ENCODE measurements around the gene ARPC5L.

The ARPC5L gene

DNA sequence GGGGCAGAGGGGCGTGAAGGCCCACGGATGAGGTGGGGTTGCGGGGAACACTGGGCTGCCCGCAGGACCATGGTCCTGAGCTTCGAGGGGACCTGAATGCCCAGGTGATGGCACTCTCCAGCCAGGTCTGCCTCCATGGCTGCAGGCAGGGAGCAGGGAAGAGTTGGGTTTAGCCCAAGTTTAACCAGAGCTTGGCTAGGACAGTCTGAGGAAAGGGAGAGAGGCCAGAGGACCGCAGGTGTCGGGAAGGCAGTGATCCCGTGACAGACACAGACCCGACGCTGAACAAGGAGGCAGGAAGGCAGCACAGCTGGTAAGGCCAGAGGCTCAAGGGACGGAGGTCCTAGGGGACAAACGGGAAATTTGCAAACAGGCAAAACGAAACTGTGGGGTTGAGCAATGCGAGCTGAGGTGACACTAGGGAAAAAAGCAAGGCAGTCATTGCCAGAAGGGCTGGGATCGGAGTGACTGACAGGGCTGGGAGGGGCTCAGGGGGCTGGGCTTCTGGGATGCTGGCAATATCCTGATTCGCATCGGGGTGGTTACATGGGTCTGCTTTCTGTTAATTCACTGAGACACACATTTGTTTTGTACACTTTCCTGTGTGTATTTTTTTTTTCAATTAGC lies 25.0 kb downstream of the ARPC5L start:
- DNase-seq (ENCODE audit: extremely low read depth, insufficient read length) = no peak
- no peak overlapping the region for H3K4me3 ChIP-seq (replicated peaks; ENCODE audit: low read depth, low read length)
- H3K27me3 ChIP-seq (replicated peaks; ENCODE audit: control insufficient read depth, insufficient read depth, low read length) = no peaks in the 10 kb centered on the region
- peaks cover 38% of the 10 kb centered on the region for H3K36me3 ChIP-seq (ENCODE audit: control insufficient read depth, insufficient read depth, low read length)
- TF ChIP-seq, protein P1, sequence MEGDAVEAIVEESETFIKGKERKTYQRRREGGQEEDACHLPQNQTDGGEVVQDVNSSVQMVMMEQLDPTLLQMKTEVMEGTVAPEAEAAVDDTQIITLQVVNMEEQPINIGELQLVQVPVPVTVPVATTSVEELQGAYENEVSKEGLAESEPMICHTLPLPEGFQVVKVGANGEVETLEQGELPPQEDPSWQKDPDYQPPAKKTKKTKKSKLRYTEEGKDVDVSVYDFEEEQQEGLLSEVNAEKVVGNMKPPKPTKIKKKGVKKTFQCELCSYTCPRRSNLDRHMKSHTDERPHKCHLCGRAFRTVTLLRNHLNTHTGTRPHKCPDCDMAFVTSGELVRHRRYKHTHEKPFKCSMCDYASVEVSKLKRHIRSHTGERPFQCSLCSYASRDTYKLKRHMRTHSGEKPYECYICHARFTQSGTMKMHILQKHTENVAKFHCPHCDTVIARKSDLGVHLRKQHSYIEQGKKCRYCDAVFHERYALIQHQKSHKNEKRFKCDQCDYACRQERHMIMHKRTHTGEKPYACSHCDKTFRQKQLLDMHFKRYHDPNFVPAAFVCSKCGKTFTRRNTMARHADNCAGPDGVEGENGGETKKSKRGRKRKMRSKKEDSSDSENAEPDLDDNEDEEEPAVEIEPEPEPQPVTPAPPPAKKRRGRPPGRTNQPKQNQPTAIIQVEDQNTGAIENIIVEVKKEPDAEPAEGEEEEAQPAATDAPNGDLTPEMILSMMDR (IDR thresholded peaks at IDR 0.05; ENCODE audit: insufficient read depth, low read length, poor library complexity, severe bottlenecking) = no peak

DNA sequence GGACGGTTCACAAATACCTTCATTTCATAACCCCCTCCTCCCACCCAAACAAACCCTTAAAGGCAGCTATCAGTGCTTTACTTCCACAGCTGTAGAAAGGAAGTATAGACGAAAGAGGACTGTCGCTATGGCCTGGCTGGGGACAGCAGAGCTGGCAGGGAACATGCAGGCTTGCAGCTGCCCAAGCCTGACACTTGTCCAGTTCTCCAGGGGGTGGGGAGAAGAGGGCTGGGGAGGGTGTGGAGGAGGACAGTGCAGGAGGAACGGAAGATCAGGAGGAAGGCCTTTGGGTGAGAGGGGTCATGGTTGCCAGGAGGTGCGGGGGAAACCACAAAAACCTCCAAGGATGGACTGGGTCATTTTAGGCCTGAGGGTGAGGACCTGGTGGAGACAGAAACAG lies 25.9 kb downstream of the ARPC5L start:
- Histone ChIP-seq H3K36me3 (ENCODE audit: control insufficient read depth, insufficient read depth, low read length) (peaks cover 34% of the 10 kb centered on the region), H3K4me3 (replicated peaks; ENCODE audit: low read depth, low read length) (no peak overlapping the region), H3K27me3 (replicated peaks; ENCODE audit: control insufficient read depth, insufficient read depth, low read length) (no peaks in the 10 kb centered on the region)
- DNase-seq (ENCODE audit: extremely low read depth, insufficient read length) = no peak
- TF ChIP-seq, protein P1 (IDR thresholded peaks at IDR 0.05; ENCODE audit: insufficient read depth, low read length, poor library complexity, severe bottlenecking) = no peak

DNA sequence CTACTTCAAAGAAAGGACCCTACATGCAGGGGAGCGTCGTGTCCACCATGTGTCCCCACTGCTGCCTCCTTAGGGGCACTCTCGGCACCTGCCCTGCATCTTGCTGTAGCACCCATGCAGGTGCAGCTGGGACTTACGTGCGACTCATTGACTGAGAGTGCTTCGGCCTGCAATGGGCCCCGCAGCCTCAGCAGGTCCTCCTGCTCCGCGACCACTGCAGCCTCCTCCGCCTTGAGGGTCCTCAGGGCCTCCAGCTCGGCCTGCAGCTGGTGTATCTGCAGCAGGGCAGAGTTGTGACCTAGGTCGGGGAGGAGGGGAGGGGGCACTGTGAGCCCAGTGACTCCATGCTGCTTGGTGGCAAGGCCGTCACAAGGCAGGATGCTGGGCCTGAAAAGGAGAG lies 27.1 kb downstream of the ARPC5L start:
- no peak for DNase-seq (ENCODE audit: extremely low read depth, insufficient read length)
- Histone ChIP-seq H3K4me3 (replicated peaks; ENCODE audit: low read depth, low read length) (no peak overlapping the region), H3K27me3 (replicated peaks; ENCODE audit: control insufficient read depth, insufficient read depth, low read length) (no peaks in the 10 kb centered on the region), H3K36me3 (ENCODE audit: control insufficient read depth, insufficient read depth, low read length) (peaks cover 38% of the 10 kb centered on the region)
- TF ChIP-seq, protein P1 (IDR thresholded peaks at IDR 0.05; ENCODE audit: insufficient read depth, low read length, poor library complexity, severe bottlenecking) = no peak

DNA sequence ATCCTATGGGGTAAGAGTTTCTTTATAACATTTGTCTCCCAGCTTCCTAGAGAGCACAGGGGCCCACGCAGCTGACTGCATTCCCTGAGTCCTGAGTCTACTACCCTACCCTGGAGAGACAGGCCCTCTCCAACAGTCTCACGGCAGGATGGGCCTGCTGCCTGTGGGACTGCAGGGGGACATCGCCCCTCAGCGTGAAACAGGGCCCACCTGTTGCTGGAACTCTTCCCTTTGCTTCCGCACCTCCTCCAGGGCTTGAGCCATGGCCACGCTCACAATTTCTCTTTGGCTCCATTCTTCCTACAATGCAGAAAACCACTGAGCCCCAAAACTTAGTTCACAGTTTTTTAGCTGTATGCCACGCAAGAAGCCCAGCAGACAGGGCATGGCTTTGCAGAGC lies 28.2 kb downstream of the ARPC5L start:
- TF ChIP-seq, protein P1 (IDR thresholded peaks at IDR 0.05; ENCODE audit: insufficient read depth, low read length, poor library complexity, severe bottlenecking) = no peak
- DNase-seq (ENCODE audit: extremely low read depth, insufficient read length) = no peak
- peaks cover 35% of the 10 kb centered on the region for H3K36me3 ChIP-seq (ENCODE audit: control insufficient read depth, insufficient read depth, low read length)
- H3K27me3 ChIP-seq (replicated peaks; ENCODE audit: control insufficient read depth, insufficient read depth, low read length) = no peaks in the 10 kb centered on the region
- no peak overlapping the region for H3K4me3 ChIP-seq (replicated peaks; ENCODE audit: low read depth, low read length)

DNA sequence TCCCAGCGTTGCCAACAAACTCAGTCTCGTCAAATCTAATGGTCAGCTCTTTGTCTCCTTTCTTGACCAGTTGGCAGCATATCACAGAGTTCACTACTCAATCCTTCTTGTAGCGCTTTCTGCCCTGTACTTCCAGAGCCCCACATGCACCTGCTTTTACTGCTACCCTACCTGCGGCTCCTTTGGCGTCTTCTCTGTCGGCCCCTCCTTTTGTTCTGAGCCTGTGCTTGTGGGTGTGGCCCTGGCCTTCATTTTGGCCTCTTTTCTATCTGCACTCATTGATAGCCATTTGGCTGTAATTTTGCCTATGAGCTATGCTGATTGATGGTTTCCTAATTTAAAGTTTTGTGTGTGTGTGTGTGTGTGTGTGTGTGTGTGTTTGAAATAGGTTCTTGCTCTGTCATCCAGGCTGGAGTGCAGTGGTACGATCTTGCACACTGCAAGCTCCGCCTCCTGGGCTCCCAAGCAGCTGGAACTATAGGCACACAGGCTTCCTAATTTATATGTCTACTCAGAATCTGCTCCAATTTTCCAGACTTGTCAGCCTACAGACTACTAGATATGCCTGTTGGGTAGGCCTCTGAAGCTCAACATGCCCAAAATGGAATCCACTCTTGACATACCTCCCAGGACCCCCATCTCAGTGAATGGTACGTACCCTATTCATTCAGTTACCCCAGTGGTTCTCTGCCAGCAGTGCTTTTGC lies 32.3 kb downstream of the ARPC5L start:
- H3K27me3 ChIP-seq (replicated peaks; ENCODE audit: control insufficient read depth, insufficient read depth, low read length) = no peaks in the 10 kb centered on the region
- TF ChIP-seq, protein P1 (IDR thresholded peaks at IDR 0.05; ENCODE audit: insufficient read depth, low read length, poor library complexity, severe bottlenecking) = no peak
- H3K4me3 ChIP-seq (replicated peaks; ENCODE audit: low read depth, low read length) = no peak overlapping the region
- no peak for DNase-seq (ENCODE audit: extremely low read depth, insufficient read length)
- H3K36me3 ChIP-seq (ENCODE audit: control insufficient read depth, insufficient read depth, low read length) = peaks cover 18% of the 10 kb centered on the region

All from GM06990 (cell line).